Kidney epithelial cell (primary cell): ENCODE results near the gene RSRC1. TPM values are rescaled to one million over a fixed set of nuclear protein-coding genes. Genes with fewer than 3 reads are reported as not detected.

Experiments used
- DNase-seq: peaks from one replicate; pipeline ENCODE4 v3.0.0-alpha.2; 2010; ENCODE audit warnings: low read depth
- H3K27me3 ChIP-seq: 2 replicates; pipeline ENCODE4 v1.6.0; 2011; ENCODE audit warnings: low read length; ENCODE audit not compliant: control insufficient read depth, insufficient read depth
- H3K36me3 ChIP-seq: 2 replicates; pipeline ENCODE4 v1.5.1; 2011; ENCODE audit warnings: low read length; ENCODE audit not compliant: control insufficient read depth, insufficient read depth
- H3K4me3 ChIP-seq: 2 replicates; pipeline ENCODE4 v1.5.1; 2011; ENCODE audit warnings: low read depth, mild to moderate bottlenecking, control low read depth, low read length
- total RNA-seq: library from RNA; depleted of rRNA; stranded (reverse); fragments of >200 nt; gene quantifications from 2 replicates; pipeline ENCODE4 v1.2.3, GENCODE V29; 2015
- TF ChIP-seq, protein P1 (sequence below): IDR thresholded peaks from 2 replicates; pipeline ENCODE4 v1.5.1; 2011; ENCODE audit warnings: mild to moderate bottlenecking, moderate library complexity, low read length, control low read depth, inconsistent platforms; ENCODE audit not compliant: insufficient read depth, poor library complexity, severe bottlenecking

The RSRC1 gene
- total RNA-seq, 1 donor from 2014 or later = 27.4 TPM

DNA sequence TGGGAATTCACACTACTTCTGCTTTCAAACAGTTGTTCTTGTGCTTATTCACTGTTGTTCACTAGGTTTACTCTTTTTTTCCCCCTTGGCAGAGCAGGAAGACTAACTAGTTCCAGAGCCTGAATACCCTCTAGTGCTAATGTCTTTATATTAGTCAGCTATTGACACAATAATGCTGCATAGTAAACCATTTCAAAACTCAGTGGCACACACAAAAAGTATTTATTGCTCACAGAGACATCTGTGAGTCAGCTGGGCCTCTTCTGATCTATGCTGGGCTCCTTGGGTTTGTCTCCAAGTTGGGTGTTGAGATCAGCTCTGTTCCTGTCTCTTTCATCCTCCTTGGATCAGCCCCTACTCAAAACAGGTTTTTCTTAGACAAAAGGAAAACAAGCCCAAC, 51.1 kb downstream of the RSRC1 start:
- TF ChIP-seq, protein P1, sequence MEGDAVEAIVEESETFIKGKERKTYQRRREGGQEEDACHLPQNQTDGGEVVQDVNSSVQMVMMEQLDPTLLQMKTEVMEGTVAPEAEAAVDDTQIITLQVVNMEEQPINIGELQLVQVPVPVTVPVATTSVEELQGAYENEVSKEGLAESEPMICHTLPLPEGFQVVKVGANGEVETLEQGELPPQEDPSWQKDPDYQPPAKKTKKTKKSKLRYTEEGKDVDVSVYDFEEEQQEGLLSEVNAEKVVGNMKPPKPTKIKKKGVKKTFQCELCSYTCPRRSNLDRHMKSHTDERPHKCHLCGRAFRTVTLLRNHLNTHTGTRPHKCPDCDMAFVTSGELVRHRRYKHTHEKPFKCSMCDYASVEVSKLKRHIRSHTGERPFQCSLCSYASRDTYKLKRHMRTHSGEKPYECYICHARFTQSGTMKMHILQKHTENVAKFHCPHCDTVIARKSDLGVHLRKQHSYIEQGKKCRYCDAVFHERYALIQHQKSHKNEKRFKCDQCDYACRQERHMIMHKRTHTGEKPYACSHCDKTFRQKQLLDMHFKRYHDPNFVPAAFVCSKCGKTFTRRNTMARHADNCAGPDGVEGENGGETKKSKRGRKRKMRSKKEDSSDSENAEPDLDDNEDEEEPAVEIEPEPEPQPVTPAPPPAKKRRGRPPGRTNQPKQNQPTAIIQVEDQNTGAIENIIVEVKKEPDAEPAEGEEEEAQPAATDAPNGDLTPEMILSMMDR = no peak
- H3K27me3 ChIP-seq = no peaks in the 10 kb centered on the region
- H3K4me3 ChIP-seq = no peak overlapping the region
- H3K36me3 ChIP-seq = no peaks in the 10 kb centered on the region
- DNase-seq = no peak

DNA sequence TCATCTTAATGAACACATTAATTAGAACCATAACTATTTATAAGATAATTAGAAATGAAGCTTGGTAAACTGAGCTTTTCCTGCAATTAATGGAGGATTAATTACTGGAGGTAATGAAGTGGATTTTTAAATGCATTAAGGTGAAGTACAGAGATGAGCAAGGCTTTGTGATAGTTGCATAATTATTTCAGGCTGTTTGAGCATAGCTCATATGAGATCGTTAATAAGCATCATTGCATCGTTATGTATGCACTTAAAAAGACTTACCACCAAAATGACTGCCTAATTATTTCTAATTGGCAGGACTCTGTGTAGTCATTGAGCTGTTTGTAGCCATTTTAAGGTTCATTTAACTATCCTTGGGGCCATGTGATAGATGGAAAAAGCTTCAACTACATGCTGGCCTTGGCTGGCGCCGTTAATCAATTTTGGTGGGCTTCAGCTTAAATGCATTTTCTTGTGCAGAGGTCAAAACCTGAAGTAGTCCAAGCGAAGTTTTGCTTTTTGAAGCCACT, 55.3 kb downstream of the RSRC1 start:
- H3K4me3 ChIP-seq = no peak overlapping the region
- no peaks in the 10 kb centered on the region for H3K27me3 ChIP-seq
- no peaks in the 10 kb centered on the region for H3K36me3 ChIP-seq
- TF ChIP-seq, protein P1 = no peak
- no peak for DNase-seq

DNA sequence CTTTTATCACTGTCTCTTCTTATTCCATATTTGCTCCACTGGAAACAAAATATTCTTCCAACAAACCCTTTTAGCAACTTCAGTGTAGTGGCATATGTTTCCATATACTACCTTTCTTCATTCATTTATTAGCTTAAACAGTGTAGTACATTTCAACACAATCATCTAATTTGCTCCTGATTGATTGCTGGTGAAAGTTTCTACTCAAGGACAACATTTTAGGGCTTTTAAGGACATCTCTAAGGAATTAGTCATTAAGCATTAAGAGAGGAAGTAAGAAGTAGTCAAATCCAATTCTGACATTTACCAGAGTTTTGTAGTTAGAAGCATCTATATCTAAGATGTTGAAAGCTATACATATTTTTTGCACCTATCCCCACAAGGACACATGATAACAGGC, 55.8 kb downstream of the RSRC1 start:
- Histone ChIP-seq H3K27me3 (no peaks in the 10 kb centered on the region), H3K4me3 (no peak overlapping the region), H3K36me3 (no peaks in the 10 kb centered on the region)
- TF ChIP-seq, protein P1 = no peak
- DNase-seq = no peak

DNA sequence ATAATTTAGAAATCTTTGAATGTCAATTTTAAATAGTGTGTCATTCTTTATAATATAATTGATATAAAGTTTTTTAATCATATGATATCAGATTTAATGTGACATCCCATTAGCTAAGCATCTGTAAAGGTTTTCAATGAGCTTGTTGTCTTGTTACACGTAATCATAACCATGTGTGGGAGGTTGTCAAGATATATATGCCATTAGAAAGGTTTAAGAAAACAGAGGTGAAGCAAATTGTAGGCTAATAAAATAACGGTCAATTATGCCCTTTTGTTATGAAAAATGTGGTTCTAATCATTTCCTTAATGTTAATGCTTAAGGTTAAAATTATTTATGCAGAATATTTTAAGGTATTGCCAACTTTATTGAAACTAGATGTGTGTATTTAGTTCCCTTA, 56.3 kb downstream of the RSRC1 start:
- no peak for DNase-seq
- no peaks in the 10 kb centered on the region for H3K27me3 ChIP-seq
- TF ChIP-seq, protein P1 = no peak
- H3K4me3 ChIP-seq = no peak overlapping the region
- no peaks in the 10 kb centered on the region for H3K36me3 ChIP-seq

DNA sequence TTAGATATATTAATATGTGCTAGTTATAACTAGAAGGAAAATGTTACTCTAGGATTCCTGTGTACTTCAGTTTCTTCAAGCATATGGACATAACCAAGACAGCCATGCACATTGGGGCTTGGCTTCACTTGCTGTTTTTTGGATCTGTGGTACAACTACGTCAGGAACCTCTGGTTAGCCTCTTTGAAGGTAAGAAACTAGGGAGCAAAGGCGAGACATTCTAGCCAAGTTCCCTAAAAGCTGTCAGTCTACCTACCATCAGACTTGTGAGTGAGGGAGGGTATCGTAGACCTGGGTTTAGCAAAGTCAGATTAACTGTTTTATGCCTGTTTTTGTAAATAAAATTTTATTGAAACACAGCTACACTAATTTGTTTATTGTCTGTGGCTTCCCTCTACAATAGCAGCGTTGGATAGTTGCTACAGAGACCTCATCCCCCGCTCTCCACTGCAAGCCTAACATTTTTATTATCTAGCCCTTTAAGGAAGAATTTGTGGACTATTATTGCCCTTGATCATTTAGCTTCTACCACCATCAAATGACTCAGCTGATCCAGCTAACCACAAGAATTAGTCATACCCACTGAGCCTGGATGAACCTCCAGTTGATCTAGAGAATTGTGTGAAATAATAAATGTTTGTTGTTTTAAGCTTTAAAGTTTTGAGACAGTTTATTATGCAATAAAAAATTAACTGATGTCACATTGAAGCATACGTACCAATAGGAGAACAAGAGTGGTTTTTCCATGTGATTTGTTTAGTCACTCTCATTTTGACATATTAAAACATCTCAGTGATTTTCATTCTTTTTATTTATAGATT, 58.1 kb downstream of the RSRC1 start:
- Histone ChIP-seq H3K4me3 (no peak overlapping the region), H3K27me3 (no peaks in the 10 kb centered on the region), H3K36me3 (no peaks in the 10 kb centered on the region)
- TF ChIP-seq, protein P1 = no peak
- peak; percentile 93 for DNase-seq

- no peak overlapping the region for H3K4me3 ChIP-seq
- H3K36me3 ChIP-seq = no peaks in the 10 kb centered on the region
- DNase-seq = no peak
- TF ChIP-seq, protein P1 = no peak
- no peaks in the 10 kb centered on the region for H3K27me3 ChIP-seq
These were observed 59.2 kb downstream of the RSRC1 start for GRCh38 chr3:158169091-158169491.
